HG02870 (cell line): ENCODE measurements around the gene DTX3L.
A peak's percentile ranks its signal among the peaks of the same experiment; 100 is the strongest.

Experiments used
- ATAC-seq: cut with Tn5 transposase; IDR thresholded peaks from one replicate; pipeline ENCODE4 v1.9.1; 2021; ENCODE audit warnings: mild to moderate bottlenecking, moderate library complexity; ENCODE audit not compliant: unreplicated experiment

Gene DTX3L

GRCh38 chr3:122564155-122564912 lies at the start of gene DTX3L, which contains the start of gene PARP9:
DTX3L (plus strand) TSS chr3:122564338; CDS start chr3:122564427, 89 bp downstream.
PARP9 (minus strand) TSS chr3:122564300; CDS start chr3:122559620, 4,680 bp downstream.
- peak; percentile 59 for ATAC-seq

- no peak for ATAC-seq
Measured at GRCh38 chr3:122515020-122515468, 49.1 kb upstream of the DTX3L start.

- ATAC-seq: no peak
Measured at GRCh38 chr3:122515870-122516269, 48.3 kb upstream of the DTX3L start.

- no peak for ATAC-seq
Measured at GRCh38 chr3:122516846-122517360, 47.2 kb upstream of the DTX3L start.

- ATAC-seq: no peak
Measured at GRCh38 chr3:122519693-122520092, 44.4 kb upstream of the DTX3L start.

GRCh38 chr3:122520861-122521260 lies 43.3 kb upstream of the DTX3L start:
- no peak for ATAC-seq

GRCh38 chr3:122523317-122523716 lies 40.8 kb upstream of the DTX3L start:
- ATAC-seq: no peak

- ATAC-seq: no peak
Measured at GRCh38 chr3:122530164-122530563, 34.0 kb upstream of the DTX3L start.

- no peak for ATAC-seq
Measured at GRCh38 chr3:122533480-122533879, 30.7 kb upstream of the DTX3L start.

- ATAC-seq: peak; percentile 100
Measured at GRCh38 chr3:122533931-122534334, 30.2 kb upstream of the DTX3L start.

GRCh38 chr3:122535964-122536631 lies 28.0 kb upstream of the DTX3L start:
- no peak for ATAC-seq

- ATAC-seq: no peak
Measured at GRCh38 chr3:122536632-122537001, 27.5 kb upstream of the DTX3L start.

- ATAC-seq: no peak
Measured at GRCh38 chr3:122538956-122539490, 25.1 kb upstream of the DTX3L start.

- ATAC-seq: no peak
Measured at GRCh38 chr3:122546151-122546550, 18.0 kb upstream of the DTX3L start.

- ATAC-seq: no peak
Measured at GRCh38 chr3:122548076-122548475, 16.1 kb upstream of the DTX3L start.

GRCh38 chr3:122548619-122549018 lies 15.5 kb upstream of the DTX3L start:
- ATAC-seq: no peak

- no peak for ATAC-seq
Measured at GRCh38 chr3:122553171-122553570, 11.0 kb upstream of the DTX3L start.

- no peak for ATAC-seq
Measured at GRCh38 chr3:122555275-122556071, 8.7 kb upstream of the DTX3L start.

- no peak for ATAC-seq
Measured at GRCh38 chr3:122557356-122557755, 6.8 kb upstream of the DTX3L start.

GRCh38 chr3:122558605-122559004 lies 5.5 kb upstream of the DTX3L start:
- ATAC-seq: no peak

GRCh38 chr3:122559906-122560305 lies 4.2 kb upstream of the DTX3L start:
- ATAC-seq: no peak
